ENCODE results near the gene LRRIQ3. TPM values are rescaled to one million over a fixed set of nuclear protein-coding genes. Genes with fewer than 3 reads are reported as not detected.

Gene LRRIQ3
- total RNA-seq (2022; extraction: Qiagen RNA extraction) = 0.51 to 0.91 TPM (median 0.73 TPM) in 5 replicates

GRCh38 chr1:74197657-74198552 lies at the start of gene LRRIQ3, which contains the start of gene FPGT:
Gene LRRIQ3, minus strand, starts transcription at chr1:74198176. Its CDS starts 14,492 bp downstream, at chr1:74183684.
Gene FPGT, plus strand, starts transcription at chr1:74198242. Its CDS starts 37 bp downstream, at chr1:74198279.

GRCh38 chr1:74235153-74235552 lies 37.2 kb upstream of the LRRIQ3 start, which contains the start of gene TNNI3K:
Gene TNNI3K, plus strand, starts transcription at chr1:74235387. Its CDS starts 65 bp downstream, at chr1:74235452.

Other genes with a start within 250 kb of the LRRIQ3 start
- gene FPGT, start 66 bp upstream of the LRRIQ3 start, total RNA-seq (2022; extraction: Qiagen RNA extraction) = 4.8 to 7.9 TPM (median 7.0 TPM) in 5 replicates
- not detected in 5 replicates for gene TNNI3K, start 37.2 kb upstream of the LRRIQ3 start, total RNA-seq (2022; extraction: Qiagen RNA extraction)